HAP-1 (cell line): ENCODE measurements around the gene DPYSL4.
A peak's percentile ranks its signal among the peaks of the same experiment; 100 is the strongest.

Experiments used
- DNase-seq, 2 experiments: peaks; one replicate each; pipeline ENCODE4 v3.0.0-alpha.2; 2016 to 2020; ENCODE audit warnings: low spot score in 2 of 2
- H3K27me3 ChIP-seq: fragments of 250-450 bp; sonication (Bioruptor Pico); 2 replicates; pipeline ENCODE4 v1.5.1; 2020; ENCODE audit warnings: low read depth, mild to moderate bottlenecking, moderate library complexity
- H3K36me3 ChIP-seq: fragments of 250-450 bp; sonication (Bioruptor Pico); replicated peaks from 2 replicates; pipeline ENCODE4 v1.5.1; 2020; ENCODE audit warnings: mild to moderate bottlenecking
- H3K4me1 ChIP-seq: fragments of 250-450 bp; sonication (Bioruptor Pico); 2 replicates; pipeline ENCODE4 v1.5.1; 2020; ENCODE audit warnings: mild to moderate bottlenecking
- H3K4me3 ChIP-seq: fragments of 250-450 bp; sonication (Bioruptor Pico); 2 replicates; pipeline ENCODE4 v1.5.1; 2020; ENCODE audit warnings: mild to moderate bottlenecking, moderate library complexity
- H3K9me3 ChIP-seq: fragments of 250-450 bp; sonication (Bioruptor Pico); 2 replicates; pipeline ENCODE4 v1.5.1; 2020; ENCODE audit warnings: mild to moderate bottlenecking, moderate library complexity
- in situ Hi-C: fragments of 300-500 bp; cut with MboI; formaldehyde crosslinking; loops from 3 replicates; pipeline ENCODE4 v1.14.3; 2020; ENCODE audit warnings: low sequenced_read_pairs, inconsistent platforms, mixed read lengths

Gene DPYSL4

GRCh38 chr10:132236881-132237280 is 50.1 kb downstream of the DPYSL4 start:
- DNase-seq, result no peak
- Histone ChIP-seq H3K4me1 (no peaks in the 10 kb centered on the region), H3K36me3 (no peaks in the 10 kb centered on the region), H3K4me3 (no peak overlapping the region), H3K9me3 (no peaks in the 10 kb centered on the region), H3K27me3 (no peaks in the 10 kb centered on the region)
- in situ Hi-C loops, result no loop called here

GRCh38 chr10:132237396-132237795 is 50.6 kb downstream of the DPYSL4 start:
- Histone ChIP-seq H3K4me3 (no peak overlapping the region), H3K9me3 (no peaks in the 10 kb centered on the region), H3K27me3 (no peaks in the 10 kb centered on the region), H3K36me3 (no peaks in the 10 kb centered on the region), H3K4me1 (no peaks in the 10 kb centered on the region)
- no peak for DNase-seq
- in situ Hi-C loops, result no loop called here

- H3K4me1 ChIP-seq, result no peaks in the 10 kb centered on the region
- no peaks in the 10 kb centered on the region for H3K9me3 ChIP-seq
- no peak overlapping the region for H3K4me3 ChIP-seq
- in situ Hi-C loops, result no loop called here
- DNase-seq, result no peak
- H3K27me3 ChIP-seq, result no peaks in the 10 kb centered on the region
- no peaks in the 10 kb centered on the region for H3K36me3 ChIP-seq
These were observed 51.1 kb downstream of the DPYSL4 start for GRCh38 chr10:132237871-132238270.

GRCh38 chr10:132238371-132239125 is 51.8 kb downstream of the DPYSL4 start:
- no peaks in the 10 kb centered on the region for H3K4me1 ChIP-seq
- no peaks in the 10 kb centered on the region for H3K27me3 ChIP-seq
- in situ Hi-C loops, result no loop called here
- H3K4me3 ChIP-seq, result no peak overlapping the region
- no peaks in the 10 kb centered on the region for H3K9me3 ChIP-seq
- no peaks in the 10 kb centered on the region for H3K36me3 ChIP-seq
- no peak for DNase-seq

GRCh38 chr10:132239126-132240031 is 52.6 kb downstream of the DPYSL4 start:
- no peak overlapping the region for H3K4me3 ChIP-seq
- H3K36me3 ChIP-seq, result no peaks in the 10 kb centered on the region
- in situ Hi-C loops, result no loop called here
- H3K9me3 ChIP-seq, result no peaks in the 10 kb centered on the region
- DNase-seq, result no peak
- H3K4me1 ChIP-seq, result no peaks in the 10 kb centered on the region
- no peaks in the 10 kb centered on the region for H3K27me3 ChIP-seq

GRCh38 chr10:132240156-132240555 is 53.4 kb downstream of the DPYSL4 start:
- no peaks in the 10 kb centered on the region for H3K36me3 ChIP-seq
- in situ Hi-C loops, result no loop called here
- no peaks in the 10 kb centered on the region for H3K4me1 ChIP-seq
- H3K4me3 ChIP-seq, result no peak overlapping the region
- no peak for DNase-seq
- no peaks in the 10 kb centered on the region for H3K27me3 ChIP-seq
- no peaks in the 10 kb centered on the region for H3K9me3 ChIP-seq

- H3K27me3 ChIP-seq, result no peaks in the 10 kb centered on the region
- H3K4me1 ChIP-seq, result no peaks in the 10 kb centered on the region
- in situ Hi-C loops, result no loop called here
- H3K36me3 ChIP-seq, result no peaks in the 10 kb centered on the region
- H3K9me3 ChIP-seq, result no peaks in the 10 kb centered on the region
- no peak for DNase-seq
- H3K4me3 ChIP-seq, result no peak overlapping the region
These were observed 53.8 kb downstream of the DPYSL4 start for GRCh38 chr10:132240581-132240980.

GRCh38 chr10:132241086-132241485 is 54.3 kb downstream of the DPYSL4 start:
- in situ Hi-C loops, result no loop called here
- no peaks in the 10 kb centered on the region for H3K9me3 ChIP-seq
- DNase-seq, result no peak
- H3K4me3 ChIP-seq, result no peak overlapping the region
- H3K36me3 ChIP-seq, result no peaks in the 10 kb centered on the region
- no peaks in the 10 kb centered on the region for H3K4me1 ChIP-seq
- no peaks in the 10 kb centered on the region for H3K27me3 ChIP-seq

- Histone ChIP-seq H3K36me3 (no peaks in the 10 kb centered on the region), H3K9me3 (no peaks in the 10 kb centered on the region), H3K4me1 (no peaks in the 10 kb centered on the region), H3K27me3 (no peaks in the 10 kb centered on the region), H3K4me3 (no peak overlapping the region)
- in situ Hi-C loops, result no loop called here
- DNase-seq, result no peak
These were observed 54.7 kb downstream of the DPYSL4 start for GRCh38 chr10:132241496-132241895.

GRCh38 chr10:132242103-132242840 is 55.5 kb downstream of the DPYSL4 start:
- Histone ChIP-seq H3K4me3 (no peak overlapping the region), H3K27me3 (no peaks in the 10 kb centered on the region), H3K9me3 (no peaks in the 10 kb centered on the region), H3K36me3 (no peaks in the 10 kb centered on the region), H3K4me1 (no peaks in the 10 kb centered on the region)
- in situ Hi-C loops, result no loop called here
- no peak for DNase-seq

GRCh38 chr10:132243141-132243540 is 56.4 kb downstream of the DPYSL4 start:
- H3K4me1 ChIP-seq, result no peaks in the 10 kb centered on the region

GRCh38 chr10:132243626-132244025 is 56.9 kb downstream of the DPYSL4 start:
- no peak overlapping the region for H3K4me3 ChIP-seq
- no peak for DNase-seq
- H3K27me3 ChIP-seq, result no peaks in the 10 kb centered on the region
- no peaks in the 10 kb centered on the region for H3K36me3 ChIP-seq
- 0 out of 2 replicates have a peak, but pooled peaks cover 1% of the 10 kb centered on the region for H3K4me1 ChIP-seq
- no peaks in the 10 kb centered on the region for H3K9me3 ChIP-seq
- in situ Hi-C loops, result no loop called here

More at GRCh38 chr10:132243141-132243540, 56.4 kb downstream of the DPYSL4 start:
- Histone ChIP-seq H3K9me3 (no peaks in the 10 kb centered on the region), H3K27me3 (no peaks in the 10 kb centered on the region), H3K36me3 (no peaks in the 10 kb centered on the region), H3K4me3 (no peak overlapping the region)
- in situ Hi-C loops, result no loop called here
- DNase-seq, result no peak

GRCh38 chr10:132245056-132245455 is 58.3 kb downstream of the DPYSL4 start:
- Histone ChIP-seq H3K4me3 (no peak overlapping the region), H3K4me1 (0 out of 2 replicates have a peak, but pooled peaks cover 3% of the 10 kb centered on the region), H3K27me3 (no peaks in the 10 kb centered on the region), H3K9me3 (no peaks in the 10 kb centered on the region), H3K36me3 (no peaks in the 10 kb centered on the region)
- in situ Hi-C loops, result no loop called here
- DNase-seq, result peak; percentile 25 to 53
